ENCODE data around the gene TDRD9.

Gene TDRD9

GRCh38 chr14:103927566-103927965, 690 bp upstream of the TDRD9 start:
- DNase-seq (ENCODE audit: low read depth): no peak

DNA sequence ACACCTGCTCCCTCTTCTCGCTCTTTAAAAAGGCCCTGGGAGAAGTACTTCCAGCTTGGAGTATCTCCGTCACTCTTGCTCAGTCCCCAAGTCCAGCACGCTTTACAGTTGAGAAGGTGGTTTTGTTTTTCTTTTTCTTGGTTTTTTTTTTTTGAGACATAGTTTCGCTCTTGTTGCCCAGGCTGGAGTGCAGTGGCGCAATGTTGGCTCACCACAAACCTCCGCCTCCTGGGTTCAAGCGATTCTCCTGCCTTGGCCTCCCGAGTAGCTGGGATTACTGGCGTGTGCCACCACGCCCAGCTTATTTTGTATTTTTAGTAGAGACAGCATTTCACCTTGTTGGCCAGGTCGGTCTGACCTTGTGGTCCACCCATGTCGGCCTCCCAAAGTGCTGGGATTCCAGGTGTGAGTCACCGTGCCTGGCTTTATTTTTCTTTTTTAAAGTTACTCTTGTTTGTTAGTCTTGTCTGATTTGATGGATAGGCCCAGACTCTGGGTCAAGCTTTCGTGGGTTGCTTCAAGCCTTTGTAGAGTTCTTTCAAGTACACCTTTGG, 1.9 kb downstream of the TDRD9 start:
- no peak for DNase-seq (ENCODE audit: low read depth)

DNA sequence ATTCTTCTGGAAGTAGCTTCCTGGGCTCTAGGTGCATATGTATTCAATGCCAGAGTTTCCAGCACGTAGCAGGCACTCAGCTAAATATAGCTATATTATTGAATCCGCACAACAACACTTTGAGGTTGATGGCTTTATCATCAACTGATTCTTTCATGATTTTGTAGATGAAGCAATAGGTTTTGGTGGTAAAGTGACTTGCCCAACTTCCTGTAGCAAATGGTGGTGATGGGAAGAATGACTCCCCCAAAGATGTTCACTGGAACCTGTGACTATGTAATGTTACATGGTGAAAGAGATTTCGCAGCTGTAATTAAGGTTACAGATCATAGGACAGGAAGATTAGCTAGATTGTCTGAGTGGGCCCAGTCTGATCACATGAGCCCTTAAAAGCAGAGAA, 3.2 kb downstream of the TDRD9 start:
- DNase-seq (ENCODE audit: low read depth): no peak

- no peak for DNase-seq (ENCODE audit: low read depth)
These were observed 4.7 kb downstream of the TDRD9 start for GRCh38 chr14:103932791-103933490.

DNA sequence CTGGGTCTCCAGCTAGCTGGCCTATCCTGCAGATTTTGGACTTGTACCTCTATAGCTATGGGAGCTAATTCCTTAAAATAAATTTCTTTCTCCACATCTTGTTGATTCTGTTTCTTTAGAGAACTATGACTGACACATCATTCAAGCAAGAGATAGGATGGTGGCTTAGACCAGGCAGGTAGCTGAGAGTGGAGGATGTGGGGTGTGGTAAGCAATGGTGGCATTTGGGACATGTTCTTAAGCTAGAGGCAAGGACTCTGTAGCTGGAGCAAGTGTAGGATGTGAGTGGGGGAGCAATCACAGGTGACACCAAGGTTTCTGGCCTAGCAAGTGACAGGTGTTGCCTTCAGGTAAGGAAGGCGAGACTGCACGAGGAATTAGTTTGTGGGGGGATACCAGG, 6.8 kb downstream of the TDRD9 start:
- no peak for DNase-seq (ENCODE audit: low read depth)

DNA sequence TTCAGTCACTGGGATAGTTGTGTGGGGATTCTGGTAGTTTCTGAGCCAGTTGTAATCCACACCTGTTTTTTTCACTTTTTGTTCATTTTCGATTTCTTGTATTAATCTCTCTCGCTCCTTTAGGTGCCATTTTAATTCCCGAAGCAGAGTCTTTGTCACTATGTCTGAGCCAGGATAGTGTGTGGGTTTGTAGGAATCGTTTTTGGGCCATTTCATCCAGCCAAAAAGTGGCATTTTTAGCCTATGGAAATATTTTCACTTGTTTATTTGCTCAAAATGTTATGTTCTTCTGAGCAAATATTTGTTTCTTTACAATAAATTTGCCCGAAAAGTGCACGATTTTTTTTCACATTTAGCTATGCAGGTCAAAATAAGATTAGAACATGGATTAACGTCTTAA, 13.2 kb downstream of the TDRD9 start:
- DNase-seq (ENCODE audit: low read depth): no peak

GRCh38 chr14:103941973-103942736, 13.9 kb downstream of the TDRD9 start, which contains the start of gene RD3L:
Gene RD3L (minus strand): TSS chr14:103942529. CDS start chr14:103941695, 834 bp downstream.
- no peak for DNase-seq (ENCODE audit: low read depth)

- peak; percentile 43 for DNase-seq (ENCODE audit: low read depth)
These were observed 15.4 kb downstream of the TDRD9 start for GRCh38 chr14:103943673-103944072.

DNA sequence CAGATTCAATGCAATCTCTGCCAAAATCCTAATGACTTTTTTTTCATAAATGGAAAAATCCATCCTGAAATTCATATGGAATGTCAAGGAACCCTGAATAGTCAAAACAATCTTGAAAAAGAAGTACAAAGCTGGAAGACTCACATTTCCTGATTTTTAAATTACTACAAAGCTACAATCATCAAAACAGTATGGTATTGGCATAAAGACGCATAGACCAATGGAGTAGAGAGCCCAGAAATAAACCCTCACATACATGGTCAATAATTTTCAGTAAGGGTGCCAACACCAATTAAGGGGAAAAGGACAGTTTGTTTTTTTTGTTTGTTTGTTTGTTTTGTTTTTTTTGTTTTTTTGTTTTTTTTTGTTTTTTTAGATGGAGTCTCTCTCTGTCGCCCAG, 18.7 kb downstream of the TDRD9 start:
- DNase-seq (ENCODE audit: low read depth): no peak

DNA sequence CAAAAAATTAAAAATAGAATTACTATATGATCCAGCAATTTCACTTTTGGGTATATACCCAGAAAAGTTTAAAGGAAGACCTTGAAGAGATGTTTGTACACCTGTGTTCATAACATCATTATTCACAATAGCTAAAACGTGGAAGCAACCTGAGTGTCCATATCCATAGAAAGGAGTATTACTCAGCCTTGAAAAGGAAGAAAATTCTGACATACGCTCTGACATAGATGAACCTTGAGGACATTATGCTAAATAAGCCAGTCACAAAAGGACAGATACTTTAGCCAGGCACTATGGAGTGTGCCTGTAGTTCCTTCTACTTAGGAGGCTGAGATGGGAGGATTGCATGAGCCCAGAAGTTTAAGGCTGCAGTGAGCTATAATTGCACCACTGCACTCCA, 20.2 kb downstream of the TDRD9 start:
- no peak for DNase-seq (ENCODE audit: low read depth)

DNA sequence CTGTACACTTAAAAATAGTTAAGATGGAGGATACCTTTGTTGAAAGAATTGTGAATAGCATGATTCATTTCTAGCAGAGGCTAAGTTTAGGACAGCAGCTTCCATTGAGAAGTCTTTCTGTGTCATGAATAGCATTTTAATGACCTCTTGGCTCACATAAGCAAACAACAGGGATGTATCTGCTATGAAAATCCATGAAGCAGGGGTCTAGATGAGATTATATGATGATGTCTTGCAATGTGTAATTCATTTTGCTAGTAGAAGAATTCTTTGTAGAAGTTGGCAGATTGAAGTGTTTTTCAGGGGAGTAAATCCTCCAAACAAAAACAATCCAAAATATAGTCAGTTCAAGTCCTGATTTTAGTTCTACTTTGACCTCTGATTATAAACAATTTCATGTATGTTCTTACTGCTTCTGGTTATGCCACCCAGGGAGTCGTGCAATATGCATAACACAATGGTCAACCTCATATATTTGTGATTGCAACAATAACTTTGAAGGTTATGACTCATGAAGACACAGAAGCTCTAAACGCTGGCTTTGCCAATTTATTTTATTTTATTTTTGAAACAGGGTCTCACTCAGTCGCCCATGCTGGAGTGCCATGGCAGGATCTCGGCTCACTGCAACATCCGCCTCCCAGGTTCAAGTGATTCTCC, 21.0 kb downstream of the TDRD9 start:
- no peak for DNase-seq (ENCODE audit: low read depth)

DNA sequence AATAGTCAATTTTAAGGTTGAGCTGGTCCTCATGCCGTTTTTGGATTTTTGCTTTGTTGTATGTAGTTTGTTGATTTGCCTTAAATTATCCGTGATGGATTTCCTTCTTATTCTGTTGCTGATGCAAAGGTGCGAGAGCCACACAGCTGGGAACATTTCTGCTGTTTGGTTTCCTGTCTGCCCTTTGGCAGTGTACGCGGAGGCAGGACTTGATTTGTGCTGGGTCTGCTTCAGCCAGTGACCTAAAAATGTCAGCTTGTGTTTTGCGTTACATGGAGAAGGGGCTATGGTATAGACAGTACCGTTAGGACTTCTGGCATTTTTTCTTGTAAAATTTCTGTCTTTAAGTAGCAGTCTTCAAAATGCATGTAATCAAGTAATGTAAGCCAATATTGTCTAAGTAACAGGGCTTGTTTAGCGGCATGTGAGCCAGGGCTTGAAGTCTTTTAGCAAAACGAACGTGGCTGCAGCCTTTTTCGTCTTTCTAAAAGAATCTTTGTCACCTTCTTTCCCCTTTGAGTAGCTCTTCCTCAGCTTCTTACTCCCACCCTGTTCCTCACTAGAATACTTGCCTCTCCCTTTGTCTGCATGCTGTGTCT, 32.3 kb downstream of the TDRD9 start:
- no peak for DNase-seq (ENCODE audit: low read depth)

DNA sequence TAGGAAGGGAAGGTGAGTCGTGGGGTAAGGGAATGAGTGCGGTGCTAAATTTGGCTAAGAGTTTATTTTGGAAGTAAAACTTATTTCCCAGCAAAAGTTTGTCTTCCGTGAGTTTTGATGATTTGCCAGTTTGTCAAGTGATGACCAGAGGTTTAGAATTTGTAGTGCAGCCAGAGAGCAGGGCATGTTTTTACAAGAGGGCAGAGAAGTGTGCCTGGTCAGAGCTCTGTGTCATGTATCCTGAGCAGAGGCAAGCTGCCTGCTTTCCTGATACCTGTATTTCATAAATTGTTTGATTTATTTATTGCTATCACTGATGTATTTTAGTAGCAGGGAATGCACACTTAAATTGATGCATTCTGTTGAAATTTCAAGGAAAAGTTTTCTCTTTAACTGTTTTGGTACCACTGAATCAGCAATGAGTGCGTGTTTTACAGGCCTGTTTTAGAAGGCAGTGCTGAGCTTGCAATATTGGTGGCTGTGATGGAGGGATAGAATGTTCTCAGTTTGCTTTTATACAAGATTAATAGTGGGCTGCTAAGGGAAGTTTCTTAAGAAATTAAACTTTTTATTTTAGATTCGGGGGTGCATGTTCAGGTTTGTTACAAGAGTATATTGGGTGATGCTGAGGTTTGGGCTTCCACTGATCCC, 33.8 kb downstream of the TDRD9 start:
- no peak for DNase-seq (ENCODE audit: low read depth)

DNA sequence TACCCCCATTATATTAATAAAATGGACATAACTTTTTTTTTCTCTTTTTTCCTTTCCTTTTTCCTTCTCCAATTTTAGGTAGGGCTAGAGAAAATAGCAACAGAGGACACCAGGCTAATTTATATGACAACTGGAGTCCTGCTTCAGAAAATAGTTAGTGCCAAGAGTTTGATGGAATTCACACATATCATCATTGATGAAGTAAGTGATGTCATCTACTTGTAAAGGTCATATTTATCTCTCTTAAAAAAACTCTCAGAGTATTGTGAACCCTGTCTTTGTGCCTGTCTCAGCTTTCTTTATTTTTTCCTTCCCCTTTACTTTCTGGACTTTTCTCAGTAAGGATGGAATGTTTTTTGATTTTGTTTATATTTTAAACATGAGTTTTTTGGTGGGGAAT, 38.4 kb downstream of the TDRD9 start:
- DNase-seq (ENCODE audit: low read depth): no peak

DNA sequence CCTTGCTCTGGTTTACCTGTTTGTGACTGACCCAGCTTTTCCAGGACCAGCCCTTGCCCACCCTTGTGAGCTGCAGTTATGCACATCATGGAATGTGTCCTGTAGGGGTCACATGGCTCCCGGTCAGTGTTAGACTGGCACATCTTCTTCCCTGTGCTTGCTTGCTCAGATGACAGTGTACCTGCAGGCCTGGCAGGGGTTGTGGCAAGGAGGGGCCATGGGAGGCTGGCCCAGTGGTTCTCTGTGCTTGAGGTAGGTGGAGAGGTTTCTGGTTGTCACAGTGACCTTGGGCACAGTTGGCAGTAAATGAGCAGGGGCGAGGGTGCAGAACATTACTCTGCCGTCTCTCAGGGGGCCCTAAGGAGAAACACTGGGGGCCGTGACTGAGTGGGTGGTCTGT, 41.7 kb downstream of the TDRD9 start:
- no peak for DNase-seq (ENCODE audit: low read depth)

- no peak for DNase-seq (ENCODE audit: low read depth)
These were observed 45.1 kb downstream of the TDRD9 start for GRCh38 chr14:103973354-103973753.

- no peak for DNase-seq (ENCODE audit: low read depth)
These were observed 46.3 kb downstream of the TDRD9 start for GRCh38 chr14:103974575-103974974.

- peak; percentile 30 for DNase-seq (ENCODE audit: low read depth)
These were observed 52.5 kb downstream of the TDRD9 start for GRCh38 chr14:103980623-103981238.

DNA sequence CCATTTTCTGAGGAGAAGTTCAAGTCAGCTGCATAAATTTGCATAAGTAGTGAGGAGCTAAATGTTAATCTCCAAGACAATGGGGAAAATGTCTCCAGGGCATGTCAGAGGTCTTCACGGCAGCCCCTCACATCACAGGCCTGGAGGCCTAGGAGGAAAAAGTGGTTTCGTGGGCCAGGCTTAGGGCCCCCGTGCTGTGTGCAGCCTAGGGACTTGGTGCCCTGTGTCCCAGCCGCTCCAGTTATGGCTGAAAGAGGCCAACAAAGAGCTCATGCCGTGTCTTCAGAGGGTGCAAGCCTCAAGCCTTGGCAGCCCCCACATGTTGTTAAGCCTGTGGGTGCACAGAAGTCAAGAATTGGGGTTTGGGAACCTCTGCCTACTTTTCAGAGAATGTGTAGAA, 55.9 kb downstream of the TDRD9 start:
- no peak for DNase-seq (ENCODE audit: low read depth)

DNA sequence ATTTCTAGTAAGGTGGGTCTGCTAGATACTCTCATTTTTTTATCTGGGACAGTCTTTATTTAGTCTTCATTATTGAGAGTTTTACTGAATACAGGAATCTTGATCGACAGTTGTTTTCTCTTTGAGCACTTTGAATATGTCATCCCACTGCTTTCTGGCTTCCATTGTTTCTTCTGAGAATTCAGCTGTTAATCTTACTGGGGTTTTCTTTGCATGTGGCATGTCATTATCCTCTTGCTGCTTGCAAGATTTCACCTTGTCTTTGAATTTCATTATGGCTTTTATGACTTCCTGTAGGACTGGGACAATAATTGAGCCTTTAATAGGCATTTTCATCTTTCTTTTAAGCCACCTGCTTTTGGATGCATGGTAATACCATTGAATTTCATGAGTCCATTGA, 60.8 kb downstream of the TDRD9 start:
- DNase-seq (ENCODE audit: low read depth): no peak

DNA sequence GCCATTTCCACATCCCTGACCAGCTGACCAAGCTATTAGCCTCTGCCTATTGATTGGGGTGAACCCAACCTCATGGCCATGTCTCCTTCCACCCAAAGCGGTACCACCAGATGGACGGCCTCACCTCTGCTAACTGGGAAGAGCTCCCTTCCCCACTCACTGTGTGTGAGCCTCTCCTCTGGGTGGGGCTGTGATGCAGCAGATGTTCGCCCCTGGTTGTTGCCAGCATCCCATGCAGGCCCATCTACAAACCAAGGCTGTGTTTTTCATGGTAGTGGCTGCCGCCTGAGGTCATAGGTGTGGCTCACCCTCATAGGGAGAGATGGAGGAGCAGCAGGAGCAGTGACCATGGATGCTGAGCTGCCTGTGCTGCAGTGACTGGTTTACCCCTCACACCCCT, 61.7 kb downstream of the TDRD9 start:
- DNase-seq (ENCODE audit: low read depth): no peak
